Activated T-cell treated with anti-CD3 and anti-CD28 coated beads, Interleukin-2, amount 50 U/mL, for 72 hours (primary cell): ENCODE data around the gene ZNF236. TPM values are rescaled to one million over a fixed set of nuclear protein-coding genes. Genes with fewer than 3 reads are reported as not detected.
"Not testable (repeated sequence)": the region's sequence is repeated elsewhere in the genome, so short reads cannot be mapped to it uniquely, and the experiment has no call there.

ENCODE experiments used
- ATAC-seq, 2 donors: fragments of 150-1000 bp; cut with Tn5 transposase; replicated peaks in 1 of 2; 2 replicates each; pipeline ENCODE4 v1.10.0; 2021; ENCODE audit warnings: moderate library complexity in 2 of 2, mild to moderate bottlenecking in 1 of 2
- DNase-seq, 2 donors: peaks; one replicate each; pipeline ENCODE4 v3.0.0; 2021 to 2022; ENCODE audit warnings: mixed read lengths in 1 of 2
- H3K27ac Mint-ChIP-seq: one replicate; pipeline ENCODE4 v1.8.0; 2022; ENCODE audit warnings: mild to moderate bottlenecking, moderate library complexity, mixed read lengths
- H3K27me3 Mint-ChIP-seq: one replicate; pipeline ENCODE4 v1.8.0; 2022; ENCODE audit warnings: low read depth, mixed read lengths
- H3K36me3 Mint-ChIP-seq, 2 donors: one replicate each; pipeline ENCODE4 v1.8.0; 2022; ENCODE audit warnings: mixed read lengths in 2 of 2, mild to moderate bottlenecking in 1 of 2; ENCODE audit not compliant: insufficient read depth in 2 of 2
- H3K4me1 Mint-ChIP-seq: one replicate; pipeline ENCODE4 v1.8.0; 2022; ENCODE audit warnings: low read depth, mixed read lengths
- H3K4me3 Mint-ChIP-seq, 2 donors: one replicate each; pipeline ENCODE4 v1.8.0; 2022; ENCODE audit warnings: mild to moderate bottlenecking in 2 of 2, mixed read lengths in 2 of 2, moderate library complexity in 2 of 2
- H3K9me3 Mint-ChIP-seq, 2 donors: one replicate each; pipeline ENCODE4 v1.8.0; 2022; ENCODE audit warnings: mixed read lengths in 2 of 2
- total RNA-seq, 2 donors: library from RNA; stranded (reverse); gene quantifications; one replicate each; pipeline ENCODE4 v1.2.3, GENCODE V29; 2022

The ZNF236 gene
- total RNA-seq, 2 donors from 2014 or later, result 15.7 to 17.9 TPM

DNA sequence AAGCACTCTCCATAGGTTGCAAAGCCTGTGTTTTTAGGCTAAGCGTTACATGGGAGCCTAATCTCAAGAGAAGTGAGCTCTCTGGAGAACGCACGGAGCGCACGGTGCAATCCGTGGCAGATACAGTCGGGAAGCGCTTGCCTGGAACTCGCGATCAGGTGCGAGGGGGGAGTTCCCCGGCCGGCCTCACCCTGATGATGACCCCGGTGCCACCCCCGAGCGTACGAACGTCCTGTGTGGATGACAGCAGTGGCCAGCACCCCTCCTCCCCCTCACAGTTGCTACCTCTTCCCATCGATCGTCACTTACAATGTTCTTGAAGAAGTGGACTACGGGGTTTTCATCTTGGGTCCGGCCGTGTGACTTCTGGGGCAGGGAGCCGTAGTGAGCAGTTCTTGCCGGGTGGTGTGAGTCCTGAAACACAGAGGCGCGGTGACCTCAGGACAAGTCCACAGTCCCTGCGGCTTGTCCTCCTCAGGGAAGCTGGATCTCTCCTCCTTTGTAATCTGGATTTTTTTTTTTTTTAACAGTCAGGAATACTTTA, 167.4 kb downstream of the ZNF236 start:
- H3K36me3 Mint-ChIP-seq, result no peaks in the 10 kb centered on the region
- no peak overlapping the region for H3K4me3 Mint-ChIP-seq
- H3K4me1 Mint-ChIP-seq, result no peaks in the 10 kb centered on the region
- no peak overlapping the region for H3K27ac Mint-ChIP-seq
- ATAC-seq (no peak), DNase-seq (no peak)
- no peaks in the 10 kb centered on the region for H3K27me3 Mint-ChIP-seq
- H3K9me3 Mint-ChIP-seq, result no peaks in the 10 kb centered on the region

DNA sequence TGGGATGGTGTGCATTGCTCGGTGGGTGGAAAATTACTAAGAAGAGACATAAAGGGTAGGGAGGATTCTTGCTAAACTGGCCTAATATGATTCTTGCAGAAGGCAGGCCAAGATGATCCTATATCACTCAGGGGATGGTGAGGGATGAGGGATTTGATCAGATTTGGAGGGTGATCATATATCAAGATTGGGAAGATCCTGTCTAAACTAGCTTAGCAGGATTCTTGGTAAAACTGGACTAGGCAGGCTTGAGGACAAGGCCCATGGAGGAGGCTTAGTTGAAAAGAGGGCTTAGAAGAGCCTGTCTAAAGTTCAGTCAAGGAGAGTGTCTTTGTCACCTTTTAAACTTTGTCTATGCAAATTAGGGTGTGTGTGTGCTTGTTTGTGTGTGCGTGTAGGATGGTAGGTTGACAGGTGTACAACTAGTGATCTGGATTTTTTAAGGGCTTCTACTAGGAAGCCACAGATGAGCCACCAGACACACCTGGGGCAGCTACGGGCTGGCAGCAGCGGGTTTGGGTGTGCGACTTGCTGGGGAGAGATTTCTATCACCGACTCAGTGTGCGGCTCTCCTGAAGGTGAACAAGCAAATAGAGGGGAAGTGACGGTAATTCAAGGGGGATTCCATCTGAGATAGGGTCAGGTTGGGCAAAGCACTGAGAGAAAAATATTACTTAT, 168.1 kb downstream of the ZNF236 start:
- H3K4me1 Mint-ChIP-seq, DNase-seq, H3K27ac Mint-ChIP-seq, H3K4me3 Mint-ChIP-seq, H3K36me3 Mint-ChIP-seq, H3K9me3 Mint-ChIP-seq, H3K27me3 Mint-ChIP-seq, ATAC-seq: not testable (repeated sequence)

DNA sequence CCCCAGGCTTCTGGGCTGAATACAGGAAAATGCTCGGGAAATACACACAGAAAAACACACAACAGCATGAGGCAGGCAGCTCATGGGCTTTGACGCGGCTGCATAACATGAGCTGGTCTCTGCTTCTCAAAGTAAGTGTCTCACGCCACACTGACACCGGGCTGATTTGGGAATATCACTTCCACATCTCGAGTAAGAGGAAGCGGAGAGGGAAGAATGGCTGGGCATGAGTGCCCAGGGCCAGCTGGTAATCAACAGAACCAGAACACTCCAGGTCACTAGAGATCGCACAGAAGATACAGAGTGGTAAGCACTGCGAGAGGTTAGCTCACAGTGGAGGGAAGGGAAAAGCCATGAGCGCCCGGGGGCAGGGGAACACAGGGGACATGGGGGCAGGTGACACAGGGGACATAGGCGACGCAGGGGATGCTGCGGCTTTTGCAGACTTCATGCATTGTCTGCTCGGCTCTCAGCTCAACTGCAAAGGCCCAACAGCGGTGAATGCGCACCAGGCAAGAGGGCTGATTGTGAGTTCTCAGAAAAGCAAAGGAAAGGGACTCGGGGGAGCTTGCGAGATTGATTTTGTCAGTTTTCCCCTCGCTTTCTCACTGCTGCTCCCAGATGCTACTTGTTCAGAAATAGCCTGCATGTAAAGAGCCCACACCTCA, 168.8 kb downstream of the ZNF236 start:
- Mint-ChIP-seq H3K4me1 (no peaks in the 10 kb centered on the region), H3K4me3 (no peak overlapping the region), H3K27ac (no peak overlapping the region), H3K36me3 (no peaks in the 10 kb centered on the region), H3K27me3 (no peaks in the 10 kb centered on the region), H3K9me3 (no peaks in the 10 kb centered on the region)
- DNase-seq (no peak), ATAC-seq (no peak)

DNA sequence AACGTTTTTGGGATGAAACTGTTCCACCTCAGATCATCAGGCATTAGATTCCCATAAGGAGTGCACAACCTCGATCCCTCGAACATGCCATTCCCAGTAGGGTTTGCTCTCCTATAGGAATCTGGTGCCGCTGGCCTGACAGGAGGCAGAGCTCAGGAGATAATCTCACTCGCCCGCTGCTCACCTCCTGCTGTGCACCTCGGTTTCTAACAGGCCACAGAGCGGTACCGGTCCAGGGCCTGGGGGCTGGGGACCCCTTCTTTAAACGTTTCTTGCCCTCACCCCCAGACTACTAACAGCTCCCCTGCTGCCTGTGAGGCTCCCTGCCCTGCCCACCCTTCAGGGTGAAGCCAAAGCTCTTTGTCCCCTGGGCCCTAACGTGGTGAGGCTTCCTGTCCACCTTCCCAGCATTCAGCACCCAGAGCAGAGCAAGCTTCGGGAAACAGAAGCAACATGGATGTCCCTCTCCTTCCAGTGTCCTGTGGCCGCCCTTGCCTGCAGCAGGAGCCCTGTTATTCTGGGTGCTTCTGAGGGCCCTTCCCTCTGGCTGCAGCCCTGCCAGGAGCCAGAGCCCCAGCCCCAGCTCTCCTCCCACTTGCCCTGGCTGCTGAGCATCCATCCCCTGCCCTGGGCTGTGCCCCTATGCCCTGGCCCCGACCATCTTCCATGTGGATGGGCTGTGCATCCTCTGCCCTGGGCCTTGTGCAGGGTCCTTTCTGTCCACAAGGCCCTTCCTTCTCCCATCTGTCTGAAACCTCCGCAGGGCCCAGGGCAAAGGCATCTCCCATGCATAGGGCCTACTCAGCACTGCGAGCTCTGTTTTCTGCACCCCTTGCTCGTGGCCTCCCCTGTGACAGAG, 170.1 kb downstream of the ZNF236 start:
- DNase-seq (no peak), ATAC-seq (peak in 1 of 2 donors; percentile 26)
- Mint-ChIP-seq H3K4me1 (no peaks in the 10 kb centered on the region), H3K27me3 (no peaks in the 10 kb centered on the region), H3K4me3 (no peak overlapping the region), H3K9me3 (no peaks in the 10 kb centered on the region), H3K36me3 (no peaks in the 10 kb centered on the region), H3K27ac (no peak overlapping the region)

DNA sequence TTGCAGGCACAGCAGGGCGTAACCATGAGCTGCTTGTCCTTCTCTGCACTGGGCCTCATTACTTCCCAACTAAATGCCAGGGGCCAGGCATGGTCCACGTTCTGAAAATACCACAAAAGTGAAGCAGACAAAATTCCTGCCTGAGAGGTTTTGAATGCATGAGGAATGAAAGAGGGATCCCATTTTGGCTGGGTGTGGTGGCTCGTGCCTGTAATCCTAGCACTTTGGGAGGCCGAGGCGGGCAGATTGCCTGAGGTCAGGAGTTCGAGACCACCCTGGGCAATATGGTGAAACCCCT, 170.7 kb downstream of the ZNF236 start:
- H3K27ac Mint-ChIP-seq, result no peak overlapping the region
- no peaks in the 10 kb centered on the region for H3K4me1 Mint-ChIP-seq
- DNase-seq, result no peak
- no peaks in the 10 kb centered on the region for H3K36me3 Mint-ChIP-seq
- H3K4me3 Mint-ChIP-seq, result no peak overlapping the region
- H3K27me3 Mint-ChIP-seq, result no peaks in the 10 kb centered on the region
- no peaks in the 10 kb centered on the region for H3K9me3 Mint-ChIP-seq
- no peak for ATAC-seq

DNA sequence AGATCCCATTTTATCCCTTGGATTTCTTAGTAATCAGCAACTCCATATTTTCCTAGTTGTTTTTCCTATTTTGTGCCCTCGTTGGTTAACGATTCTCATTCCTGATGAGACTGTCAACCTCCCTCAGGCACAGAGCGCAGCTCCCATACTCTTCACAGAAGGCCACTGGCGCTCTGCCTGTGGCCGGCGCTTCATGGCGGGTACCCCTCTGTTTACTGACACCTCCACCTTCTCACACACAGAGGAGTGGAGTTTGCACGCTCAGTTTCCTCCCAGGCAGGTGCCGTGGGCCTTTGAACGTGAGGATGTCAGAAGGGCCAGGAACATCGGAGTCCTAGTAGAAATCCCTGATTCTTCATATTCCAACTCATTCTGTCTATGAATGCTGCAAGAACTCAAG, 171.2 kb downstream of the ZNF236 start:
- Mint-ChIP-seq H3K27me3 (no peaks in the 10 kb centered on the region), H3K4me3 (peak overlapping the region in 1 of 2 donors; percentile 24), H3K9me3 (no peaks in the 10 kb centered on the region), H3K36me3 (no peaks in the 10 kb centered on the region), H3K27ac (no peak overlapping the region), H3K4me1 (no peaks in the 10 kb centered on the region)
- DNase-seq (no peak), ATAC-seq (no peak)

DNA sequence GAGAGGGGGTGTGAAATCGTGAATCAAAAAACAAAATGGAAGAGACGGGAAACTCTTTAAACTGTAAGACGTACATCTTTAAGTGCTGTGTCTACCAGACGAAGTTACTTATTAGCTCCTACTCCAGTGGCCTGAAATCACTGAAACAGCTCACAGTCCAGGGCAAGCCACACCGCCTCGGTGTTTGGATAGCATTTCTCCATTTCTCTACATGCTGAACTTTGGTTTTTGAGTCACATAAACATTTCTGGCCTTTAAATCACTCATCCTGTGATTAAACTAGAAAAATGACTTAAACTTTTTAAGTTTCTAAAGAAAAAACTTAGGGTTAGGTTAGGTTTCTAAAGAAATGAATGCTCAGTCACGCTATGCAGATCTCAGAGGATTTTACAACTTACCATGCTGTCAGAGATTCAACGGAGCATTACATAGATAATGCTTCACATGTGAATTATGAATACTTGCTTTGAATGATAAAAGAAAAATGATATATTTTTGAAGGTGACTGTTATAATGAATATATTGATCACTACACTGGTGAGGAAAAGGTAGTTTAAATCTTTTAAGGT, 171.8 kb downstream of the ZNF236 start:
- DNase-seq (no peak), ATAC-seq (peak in 1 of 2 donors; percentile 52)
- Mint-ChIP-seq H3K27me3 (no peaks in the 10 kb centered on the region), H3K4me1 (no peaks in the 10 kb centered on the region), H3K27ac (peak overlapping the region; percentile 58), H3K36me3 (no peaks in the 10 kb centered on the region), H3K4me3 (peak overlapping the region in 1 of 2 donors; percentile 24), H3K9me3 (no peaks in the 10 kb centered on the region)

DNA sequence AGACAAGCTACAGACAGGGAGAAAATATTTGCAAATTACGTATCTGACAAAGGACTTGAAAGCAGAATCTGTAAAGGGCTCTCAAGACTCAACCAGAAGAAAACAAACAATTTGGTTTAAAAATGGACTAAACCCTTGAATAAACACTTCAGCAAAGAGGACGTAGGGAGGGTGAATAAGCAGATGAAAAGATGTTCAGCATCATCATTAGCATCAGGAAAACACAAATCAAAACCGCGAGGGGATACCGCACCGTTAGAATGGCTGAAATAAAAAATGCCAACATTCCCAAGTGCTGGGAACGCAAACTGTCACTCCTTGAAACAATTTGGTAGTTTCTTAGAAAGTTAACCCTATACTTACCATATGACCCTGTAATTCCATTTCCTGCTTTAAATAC, 173.5 kb downstream of the ZNF236 start:
- no peak overlapping the region for H3K4me3 Mint-ChIP-seq
- peaks cover 8% of the 10 kb centered on the region for H3K4me1 Mint-ChIP-seq
- H3K36me3 Mint-ChIP-seq, result no peaks in the 10 kb centered on the region
- ATAC-seq (no peak), DNase-seq (no peak)
- no peak overlapping the region for H3K27ac Mint-ChIP-seq
- no peaks in the 10 kb centered on the region for H3K27me3 Mint-ChIP-seq
- H3K9me3 Mint-ChIP-seq, result no peaks in the 10 kb centered on the region

DNA sequence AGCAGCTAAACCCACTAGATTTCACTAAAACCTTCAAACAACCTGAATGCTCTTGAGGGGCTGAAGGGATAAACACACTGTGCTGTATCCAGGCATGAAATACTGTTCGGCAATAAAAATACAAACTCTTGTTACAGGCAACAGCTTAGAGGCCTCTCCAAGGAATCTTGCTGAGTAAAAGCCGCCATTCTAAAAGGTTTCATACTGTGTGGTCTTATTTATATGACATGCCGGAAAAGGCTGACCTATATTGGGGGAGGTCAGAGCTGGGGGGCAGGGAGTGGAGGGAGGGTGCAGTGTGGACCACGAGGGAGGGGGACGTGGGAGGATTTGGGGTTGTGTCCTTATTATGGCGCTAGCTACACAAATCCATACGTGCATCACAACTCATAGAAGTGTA, 174.1 kb downstream of the ZNF236 start:
- Mint-ChIP-seq H3K9me3 (no peaks in the 10 kb centered on the region), H3K4me1 (peaks cover 8% of the 10 kb centered on the region), H3K27ac (no peak overlapping the region), H3K36me3 (no peaks in the 10 kb centered on the region), H3K4me3 (no peak overlapping the region), H3K27me3 (no peaks in the 10 kb centered on the region)
- DNase-seq, result no peak
- ATAC-seq, result no peak

DNA sequence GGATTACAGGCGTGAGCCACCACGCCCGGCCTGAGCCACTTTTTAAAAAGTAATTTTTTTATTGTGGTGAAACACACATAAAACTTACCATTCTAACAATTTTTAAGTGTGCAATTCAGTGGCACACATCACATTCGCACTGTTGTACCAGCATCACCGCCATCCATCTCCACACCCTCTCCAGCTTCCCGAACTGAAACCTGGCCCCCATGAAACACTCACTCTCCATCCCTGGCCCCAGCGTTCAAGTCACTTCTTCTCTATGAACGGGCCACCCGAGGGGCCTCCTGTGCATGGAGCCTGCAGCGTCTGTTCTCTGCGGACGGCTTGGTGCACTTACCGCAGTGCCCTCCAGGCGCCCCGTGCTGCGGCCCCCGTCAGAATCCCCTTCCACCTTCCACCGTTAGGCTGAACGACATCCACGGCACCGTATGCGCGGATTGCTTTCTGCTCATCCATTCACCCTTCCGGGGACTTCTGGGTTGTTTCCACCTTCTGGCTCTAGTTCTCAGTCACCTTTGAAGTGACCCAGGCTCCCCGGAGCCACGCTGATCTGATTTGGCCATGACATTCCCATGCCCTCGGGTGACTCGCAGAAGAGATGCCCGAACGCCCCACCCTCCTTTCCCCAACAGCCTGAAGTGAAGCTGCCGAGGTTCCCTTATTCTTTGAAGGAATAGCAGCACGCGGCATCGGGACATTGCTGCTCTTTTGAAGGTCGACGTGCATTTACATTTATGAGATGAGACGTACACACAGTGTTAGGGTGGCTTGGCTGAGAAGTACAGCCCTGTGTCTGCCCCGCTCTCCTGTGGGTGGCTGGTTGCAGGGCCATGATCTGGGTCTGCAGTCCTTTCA, 175.8 kb downstream of the ZNF236 start:
- no peak overlapping the region for H3K27ac Mint-ChIP-seq

DNA sequence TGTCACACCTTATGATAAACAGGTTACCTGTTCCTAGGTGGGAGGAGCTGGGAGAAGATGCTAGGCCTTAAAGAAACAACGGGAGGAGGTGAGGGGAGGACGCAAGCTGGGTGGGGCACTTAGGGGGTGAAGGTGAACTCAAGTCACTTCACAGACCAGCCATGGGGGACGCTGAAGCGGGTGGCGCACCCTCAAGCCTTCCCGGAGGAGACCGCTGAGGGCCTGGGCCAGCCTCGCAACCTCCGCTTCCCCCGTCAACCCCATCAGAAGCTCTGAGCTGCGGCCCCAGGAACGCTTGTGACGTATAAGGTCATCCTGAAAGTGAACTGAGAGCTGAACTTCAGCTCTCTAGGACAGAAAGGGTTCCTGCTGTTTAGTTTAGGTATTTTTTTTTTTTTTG, 176.7 kb downstream of the ZNF236 start:
- ATAC-seq (no peak), DNase-seq (no peak)
- no peaks in the 10 kb centered on the region for H3K27me3 Mint-ChIP-seq
- H3K4me1 Mint-ChIP-seq, result peaks cover 12% of the 10 kb centered on the region
- no peaks in the 10 kb centered on the region for H3K36me3 Mint-ChIP-seq
- no peak overlapping the region for H3K27ac Mint-ChIP-seq
- H3K9me3 Mint-ChIP-seq, result no peaks in the 10 kb centered on the region
- H3K4me3 Mint-ChIP-seq, result no peak overlapping the region

More for the DNA sequence above, 175.8 kb downstream of the ZNF236 start:
- no peaks in the 10 kb centered on the region for H3K9me3 Mint-ChIP-seq
- H3K4me1 Mint-ChIP-seq, result peaks cover 12% of the 10 kb centered on the region
- no peaks in the 10 kb centered on the region for H3K27me3 Mint-ChIP-seq
- no peaks in the 10 kb centered on the region for H3K36me3 Mint-ChIP-seq
- ATAC-seq, result no peak
- DNase-seq, result no peak
- no peak overlapping the region for H3K4me3 Mint-ChIP-seq

DNA sequence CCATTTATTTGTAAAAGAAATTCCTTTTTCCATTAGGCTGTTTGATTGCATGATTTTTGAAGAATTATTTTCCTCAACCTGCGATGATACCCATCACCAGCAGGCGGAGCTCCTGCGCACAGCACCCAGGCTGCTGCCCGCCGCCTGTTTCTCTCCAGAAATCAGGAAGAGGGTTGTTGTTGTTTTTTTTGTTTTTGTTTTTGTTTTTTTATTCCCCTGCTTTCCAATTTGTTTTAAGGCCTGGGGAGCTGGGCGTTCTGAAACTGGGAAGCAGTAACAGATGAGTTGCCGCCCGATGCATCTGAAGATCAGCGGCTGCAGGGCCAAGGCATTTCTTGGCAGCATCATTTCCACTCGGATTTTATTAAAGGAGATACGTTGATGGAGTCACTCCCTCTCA, 178.2 kb downstream of the ZNF236 start:
- DNase-seq (peak; percentile 44 to 51), ATAC-seq (no peak)
- Mint-ChIP-seq H3K9me3 (no peaks in the 10 kb centered on the region), H3K27ac (peak overlapping the region; percentile 76), H3K36me3 (no peaks in the 10 kb centered on the region), H3K27me3 (no peaks in the 10 kb centered on the region), H3K4me1 (peaks cover 26% of the 10 kb centered on the region), H3K4me3 (no peak overlapping the region)
